Measurements from ENCODE around the gene MAP3K21.

Gene MAP3K21

GRCh38 chr1:233390842-233391737 is 63.6 kb downstream of the MAP3K21 start:
- no peak for DNase-seq

- DNase-seq = no peak
These were observed 65.7 kb downstream of the MAP3K21 start for GRCh38 chr1:233393084-233393840.

DNA sequence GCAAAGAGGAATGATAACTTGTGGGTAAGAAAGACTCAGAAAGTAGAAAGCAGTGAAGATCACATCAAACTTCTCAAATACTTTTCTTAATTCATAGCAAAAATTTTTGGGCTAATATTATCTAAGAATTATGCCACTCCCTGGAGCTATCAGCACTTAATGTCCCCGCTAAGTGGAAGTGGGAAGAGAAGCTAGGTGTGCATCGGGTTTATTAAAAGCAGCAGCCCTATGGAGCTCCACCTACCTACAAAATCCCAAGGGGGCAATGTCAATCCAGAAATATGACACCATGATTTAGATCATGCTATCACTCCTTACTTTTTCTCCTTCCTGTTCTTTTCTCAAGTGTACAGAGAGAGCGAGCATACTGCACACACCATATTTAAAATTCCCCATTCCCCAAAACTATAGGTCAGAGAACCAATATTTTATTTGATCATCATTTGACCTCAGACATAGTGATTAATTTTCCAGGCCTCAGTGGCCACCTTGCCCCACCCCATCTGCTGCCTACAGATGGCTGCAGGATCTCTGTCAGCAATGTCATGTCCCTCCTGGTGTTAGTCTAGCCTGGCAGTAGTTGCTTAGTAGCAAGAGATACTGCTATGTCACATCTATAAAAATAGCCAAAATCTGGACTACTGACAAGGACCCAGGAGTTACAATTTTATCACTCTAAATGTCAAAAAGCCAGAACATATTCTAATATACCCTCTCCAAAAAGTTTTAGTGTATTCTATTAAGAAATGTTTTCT is 66.6 kb downstream of the MAP3K21 start:
- no peak for DNase-seq

GRCh38 chr1:233394860-233395717 is 67.6 kb downstream of the MAP3K21 start:
- DNase-seq = no peak

GRCh38 chr1:233395863-233396646 is 68.5 kb downstream of the MAP3K21 start:
- DNase-seq = no peak

DNA sequence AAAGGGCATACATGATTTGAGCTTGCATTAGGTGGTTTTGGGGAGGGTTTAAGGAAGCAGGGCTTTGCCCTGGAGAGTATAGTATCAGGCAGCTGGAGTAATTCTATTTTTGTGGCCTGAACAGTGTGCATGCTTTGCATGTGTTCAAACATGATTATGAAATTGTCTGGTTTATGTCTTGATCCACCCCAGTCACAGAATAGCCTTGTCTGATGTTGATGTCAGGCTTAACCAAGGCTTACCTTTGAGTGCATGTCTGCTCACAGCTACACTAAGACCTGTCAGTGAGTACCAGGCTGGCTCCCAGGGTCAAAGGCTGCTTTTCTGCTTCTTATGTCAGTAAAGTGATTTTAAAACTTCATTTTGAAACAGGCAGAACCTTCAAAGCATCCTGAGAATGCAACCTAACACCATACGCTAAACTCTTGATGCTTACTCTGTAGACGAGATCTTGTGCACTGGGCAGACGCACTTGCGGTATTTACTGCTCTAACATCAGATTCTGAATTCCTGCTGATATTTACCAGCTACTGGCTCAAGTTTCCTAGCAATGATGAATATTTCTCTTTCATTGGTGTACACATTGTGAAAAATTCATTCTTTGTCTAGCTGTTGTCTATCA is 78.9 kb downstream of the MAP3K21 start:
- DNase-seq = no peak

GRCh38 chr1:233406994-233407631 is 79.6 kb downstream of the MAP3K21 start:
- no peak for DNase-seq

DNA sequence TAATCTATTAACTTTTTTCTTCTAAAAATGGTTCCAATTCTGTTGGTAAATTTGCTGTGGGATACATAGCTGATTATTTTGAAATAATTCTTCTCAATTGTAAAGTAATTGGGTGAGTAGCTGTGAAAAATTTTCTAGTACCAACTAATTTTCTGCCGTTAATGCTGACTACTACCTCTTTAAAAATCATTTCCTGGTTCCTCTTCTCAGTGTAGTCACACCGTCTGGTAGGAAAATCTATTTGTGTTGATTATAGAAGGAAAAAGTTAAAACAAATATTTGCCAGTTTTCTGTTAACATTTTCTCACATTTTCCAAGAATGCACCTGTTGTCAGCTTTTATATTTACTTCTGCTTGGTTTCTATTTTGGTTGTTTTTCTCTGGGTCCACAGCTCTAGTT is 82.0 kb downstream of the MAP3K21 start:
- DNase-seq = no peak

DNA sequence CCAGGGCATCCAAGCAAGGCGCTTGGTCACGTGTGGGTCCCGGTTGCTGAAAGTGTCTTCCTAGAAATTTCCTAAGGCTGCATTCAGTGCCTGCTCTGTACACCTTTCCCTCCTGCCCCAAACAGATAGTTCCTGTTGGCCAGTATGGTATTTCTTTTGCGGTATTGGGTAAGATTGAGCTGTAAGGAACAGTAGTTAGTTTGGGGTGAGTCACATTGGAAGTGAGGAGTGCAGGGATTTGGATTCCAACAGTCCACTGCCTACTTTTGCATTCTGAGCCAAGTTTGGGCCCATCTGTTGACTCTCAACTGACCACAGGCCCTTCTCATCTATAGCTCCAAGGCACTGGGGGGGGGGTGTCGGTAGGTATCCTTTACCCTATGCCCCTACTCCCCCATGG is 83.4 kb downstream of the MAP3K21 start:
- no peak for DNase-seq

- no peak for DNase-seq
These were observed 85.3 kb downstream of the MAP3K21 start for GRCh38 chr1:233412812-233413211.

- DNase-seq = no peak
These were observed 93.8 kb downstream of the MAP3K21 start for GRCh38 chr1:233421293-233421692.

GRCh38 chr1:233424779-233425178 is 97.3 kb downstream of the MAP3K21 start:
- no peak for DNase-seq

GRCh38 chr1:233427907-233428306 is 100.4 kb downstream of the MAP3K21 start:
- no peak for DNase-seq

DNA sequence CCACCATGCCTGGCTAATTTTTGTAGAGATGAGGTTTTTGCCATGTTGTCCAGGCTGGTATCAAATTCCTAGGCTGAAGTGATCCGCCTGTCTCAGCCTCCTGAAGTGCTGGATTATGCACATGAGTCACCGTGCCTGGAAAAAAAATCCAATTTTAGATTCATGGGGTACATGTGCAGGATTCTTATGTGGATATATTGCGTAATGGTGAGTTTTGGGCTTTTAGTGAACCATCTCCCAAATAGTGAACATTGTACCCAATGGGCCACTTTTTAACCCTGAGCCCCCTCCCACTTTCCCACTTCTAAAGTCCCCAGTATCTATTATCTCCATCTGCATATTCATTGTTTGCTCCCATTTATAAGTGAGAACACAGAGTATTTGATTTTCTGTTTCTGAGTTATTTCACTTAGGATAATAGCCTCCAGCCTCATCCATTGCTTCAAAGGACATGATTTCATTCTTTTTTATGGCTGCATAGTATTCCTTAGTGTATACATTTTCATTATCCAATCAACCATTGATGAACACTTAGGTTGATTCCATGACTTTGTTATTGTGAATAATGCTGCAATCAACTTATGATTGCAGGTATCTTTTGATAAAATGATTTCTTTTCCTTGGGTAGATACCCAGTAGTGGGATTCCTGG is 104.4 kb downstream of the MAP3K21 start:
- no peak for DNase-seq

GRCh38 chr1:233432916-233433315 is 105.4 kb downstream of the MAP3K21 start:
- no peak for DNase-seq

GRCh38 chr1:233433436-233434210 is 106.1 kb downstream of the MAP3K21 start:
- DNase-seq = no peak
